ENCODE results near the gene RPN2.

GRCh38 chr20:37230200-37230599 lies 51.1 kb downstream of the RPN2 start:
- TF ChIP-seq, protein P1, sequence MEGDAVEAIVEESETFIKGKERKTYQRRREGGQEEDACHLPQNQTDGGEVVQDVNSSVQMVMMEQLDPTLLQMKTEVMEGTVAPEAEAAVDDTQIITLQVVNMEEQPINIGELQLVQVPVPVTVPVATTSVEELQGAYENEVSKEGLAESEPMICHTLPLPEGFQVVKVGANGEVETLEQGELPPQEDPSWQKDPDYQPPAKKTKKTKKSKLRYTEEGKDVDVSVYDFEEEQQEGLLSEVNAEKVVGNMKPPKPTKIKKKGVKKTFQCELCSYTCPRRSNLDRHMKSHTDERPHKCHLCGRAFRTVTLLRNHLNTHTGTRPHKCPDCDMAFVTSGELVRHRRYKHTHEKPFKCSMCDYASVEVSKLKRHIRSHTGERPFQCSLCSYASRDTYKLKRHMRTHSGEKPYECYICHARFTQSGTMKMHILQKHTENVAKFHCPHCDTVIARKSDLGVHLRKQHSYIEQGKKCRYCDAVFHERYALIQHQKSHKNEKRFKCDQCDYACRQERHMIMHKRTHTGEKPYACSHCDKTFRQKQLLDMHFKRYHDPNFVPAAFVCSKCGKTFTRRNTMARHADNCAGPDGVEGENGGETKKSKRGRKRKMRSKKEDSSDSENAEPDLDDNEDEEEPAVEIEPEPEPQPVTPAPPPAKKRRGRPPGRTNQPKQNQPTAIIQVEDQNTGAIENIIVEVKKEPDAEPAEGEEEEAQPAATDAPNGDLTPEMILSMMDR (IDR thresholded peaks at IDR 0.05), result no peak
- no peak for TF ChIP-seq POLR2A (IDR thresholded peaks at IDR 0.05)

Measured in upper lobe of left lung (tissue), 4 donors.